Endothelial cell (in vitro differentiated cells): Measurements from ENCODE around the gene LRRC56. TPM values are rescaled to one million over a fixed set of nuclear protein-coding genes. Genes with fewer than 3 reads are reported as not detected.

Experiments used
- DNase-seq: peaks from one replicate; pipeline ENCODE4 v3.0.0; 2021; ENCODE audit warnings: low spot score
- H3K27ac Mint-ChIP-seq: one replicate; pipeline ENCODE4 v1.8.0; 2021; ENCODE audit warnings: mixed read lengths, inconsistent platforms; ENCODE audit not compliant: unreplicated experiment
- H3K27me3 Mint-ChIP-seq: one replicate; pipeline ENCODE4 v1.8.0; 2021; ENCODE audit warnings: mild to moderate bottlenecking, moderate library complexity, mixed read lengths, inconsistent platforms; ENCODE audit not compliant: unreplicated experiment
- H3K36me3 Mint-ChIP-seq: one replicate; pipeline ENCODE4 v1.8.0; 2021; ENCODE audit warnings: mild to moderate bottlenecking, low read depth, mixed read lengths, inconsistent platforms; ENCODE audit not compliant: unreplicated experiment
- H3K4me1 Mint-ChIP-seq: one replicate; pipeline ENCODE4 v1.8.0; 2021; ENCODE audit warnings: mild to moderate bottlenecking, mixed read lengths, inconsistent platforms; ENCODE audit not compliant: unreplicated experiment
- H3K4me3 Mint-ChIP-seq: one replicate; pipeline ENCODE4 v1.8.0; 2021; ENCODE audit warnings: mild to moderate bottlenecking, mixed read lengths, inconsistent platforms; ENCODE audit not compliant: unreplicated experiment
- H3K9me3 Mint-ChIP-seq: one replicate; pipeline ENCODE4 v1.8.0; 2021; ENCODE audit warnings: mixed read lengths, inconsistent platforms; ENCODE audit not compliant: unreplicated experiment
- CTCF ChIP-seq: fragments of 200-600 bp; sonication (generic); IDR thresholded peaks from one replicate; pipeline ENCODE4 v1.5.0; 2021; ENCODE audit warnings: antibody characterized with exemption; ENCODE audit not compliant: unreplicated experiment
- total RNA-seq: library from RNA; stranded (reverse); fragmentation: NEBNext Ultra II Directional; extraction: Animal tissue kit (Norgen Biotek cat#: 25700); gene quantifications from one replicate; pipeline ENCODE4 v1.2.1, GENCODE V29; 2021; ENCODE audit not compliant: unreplicated experiment

LRRC56 gene
- total RNA-seq, 1 donor from 2014 or later = 2.6 TPM

GRCh38 chr11:561148-562003 lies 24.0 kb downstream of the LRRC56 start:
- TF ChIP-seq CTCF = no peak
- H3K36me3 Mint-ChIP-seq = peaks cover 3% of the 10 kb centered on the region
- H3K27ac Mint-ChIP-seq = no peak overlapping the region
- H3K27me3 Mint-ChIP-seq = peaks cover 19% of the 10 kb centered on the region
- no peaks in the 10 kb centered on the region for H3K9me3 Mint-ChIP-seq
- peaks cover 3% of the 10 kb centered on the region for H3K4me1 Mint-ChIP-seq
- peak overlapping the region; percentile 88 for H3K4me3 Mint-ChIP-seq
- no peak for DNase-seq

- no peaks in the 10 kb centered on the region for H3K9me3 Mint-ChIP-seq
- H3K4me3 Mint-ChIP-seq = peak overlapping the region; percentile 88
- peaks cover 22% of the 10 kb centered on the region for H3K27me3 Mint-ChIP-seq
- peaks cover 3% of the 10 kb centered on the region for H3K36me3 Mint-ChIP-seq
- H3K4me1 Mint-ChIP-seq = peaks cover 3% of the 10 kb centered on the region
- H3K27ac Mint-ChIP-seq = no peak overlapping the region
- no peak for TF ChIP-seq CTCF
- DNase-seq = no peak
These were observed 24.8 kb downstream of the LRRC56 start for GRCh38 chr11:562046-562645.

- peaks cover 3% of the 10 kb centered on the region for H3K4me1 Mint-ChIP-seq
- no peaks in the 10 kb centered on the region for H3K9me3 Mint-ChIP-seq
- H3K27ac Mint-ChIP-seq = no peak overlapping the region
- H3K36me3 Mint-ChIP-seq = peaks cover 3% of the 10 kb centered on the region
- H3K4me3 Mint-ChIP-seq = no peak overlapping the region
- no peak for DNase-seq
- H3K27me3 Mint-ChIP-seq = peaks cover 22% of the 10 kb centered on the region
- no peak for TF ChIP-seq CTCF
These were observed 25.9 kb downstream of the LRRC56 start for GRCh38 chr11:563066-563811.

- no peaks in the 10 kb centered on the region for H3K9me3 Mint-ChIP-seq
- H3K27ac Mint-ChIP-seq = peak overlapping the region; percentile 18
- TF ChIP-seq CTCF = no peak
- peaks cover 3% of the 10 kb centered on the region for H3K36me3 Mint-ChIP-seq
- H3K27me3 Mint-ChIP-seq = peaks cover 19% of the 10 kb centered on the region
- DNase-seq = no peak
- H3K4me3 Mint-ChIP-seq = no peak overlapping the region
- H3K4me1 Mint-ChIP-seq = peaks cover 3% of the 10 kb centered on the region
These were observed 26.7 kb downstream of the LRRC56 start for GRCh38 chr11:563812-564578.
